H1 (cell line): ENCODE data around the gene SCGN. TPM values are rescaled to one million over a fixed set of nuclear protein-coding genes. Genes with fewer than 3 reads are reported as not detected.

Experiments
- CTCF ChIA-PET: fragments of 300-600 bp; sonication (Branson Sonifier 250); formaldehyde crosslinking; loops from one replicate; lab custom pipeline; 2021; ENCODE audit not compliant: partially characterized antibody; lab: Charles Lee
- POLR2A ChIA-PET: fragments of 300-600 bp; sonication (Branson Sonifier 250); formaldehyde crosslinking; loops from one replicate; lab custom pipeline; 2021; ENCODE audit warnings: inconsistent platforms; ENCODE audit not compliant: partially characterized antibody; lab: Charles Lee
- DNase-seq, 2 experiments: peaks; one replicate each; pipeline versions ENCODE4 v3.0.0 to v3.0.0-alpha.2; 2010 to 2022; ENCODE audit warnings: low spot score in 2 of 2, low read depth in 1 of 2, mixed read lengths in 1 of 2
- FAIRE-seq: peaks from 2 replicates; lab custom pipeline; 2011; peaks lifted over from hg19 to GRCh38; lab: Jason Lieb, UNC
- H2AFZ ChIP-seq: 2 replicates; pipeline ENCODE4 v1.8.1; 2012; ENCODE audit warnings: low read length, inconsistent platforms
- H2AK5ac ChIP-seq: 2 replicates; pipeline ENCODE4 v1.6.1; 2013; ENCODE audit warnings: low read depth, low read length
- H2BK120ac ChIP-seq: replicated peaks from 2 replicates; pipeline ENCODE3; 2013; ENCODE audit warnings: low read depth, low read length, inconsistent platforms
- H2BK12ac ChIP-seq: 2 replicates; pipeline ENCODE4 v1.6.1; 2013; ENCODE audit warnings: low read depth, low read length
- H2BK15ac ChIP-seq: 2 replicates; pipeline ENCODE4 v1.6.1; 2013; ENCODE audit warnings: low read length
- H2BK20ac ChIP-seq: 2 replicates; pipeline ENCODE4 v1.6.1; 2013; ENCODE audit warnings: low read length
- H2BK5ac ChIP-seq: 2 replicates; pipeline ENCODE4 v1.6.1; 2013; ENCODE audit warnings: low read depth, low read length
- H3K14ac ChIP-seq: 2 replicates; pipeline ENCODE4 v1.6.1; 2013; ENCODE audit warnings: inconsistent platforms; ENCODE audit not compliant: insufficient read length
- H3K18ac ChIP-seq: 2 replicates; pipeline ENCODE4 v1.6.1; 2013; ENCODE audit warnings: low read length; ENCODE audit errors: extremely low read depth
- H3K23ac ChIP-seq: 2 replicates; pipeline ENCODE4 v1.6.1; 2013; ENCODE audit warnings: inconsistent platforms; ENCODE audit not compliant: insufficient read length
- H3K23me2 ChIP-seq: 2 replicates; pipeline ENCODE4 v1.6.1; 2013; ENCODE audit warnings: low read depth, low read length
- H3K27ac ChIP-seq: 2 replicates; pipeline ENCODE4 v1.6.1; 2011; ENCODE audit warnings: low read depth, low read length, inconsistent platforms
- H3K27me3 ChIP-seq, 4 experiments: replicated peaks in 1 of 4; 1 replicate in 1 of 4; 2 replicates in 3 of 4; pipeline versions ENCODE4 v1.6.1 to v1.8.1; 2011 to 2013; ENCODE audit warnings: low read length in 3 of 4, mild to moderate bottlenecking in 3 of 4, inconsistent platforms in 2 of 4, mixed read lengths in 2 of 4, moderate library complexity in 1 of 4; ENCODE audit not compliant: control insufficient read depth in 3 of 4, insufficient read depth in 3 of 4; ENCODE audit errors: extremely low read depth in 1 of 4
- H3K36me3 ChIP-seq, 4 experiments: 2 replicates each; pipeline versions ENCODE4 v1.6.1 to v1.8.1; 2011 to 2013; ENCODE audit warnings: mild to moderate bottlenecking in 4 of 4, low read length in 3 of 4, moderate library complexity in 2 of 4, control low read depth in 1 of 4, inconsistent platforms in 1 of 4; ENCODE audit not compliant: insufficient read depth in 4 of 4, control insufficient read depth in 2 of 4
- H3K4ac ChIP-seq: replicated peaks from 2 replicates; pipeline ENCODE3; 2013; ENCODE audit warnings: low read length, low read depth, mixed read lengths, inconsistent platforms; ENCODE audit not compliant: insufficient read length
- H3K4me1 ChIP-seq, 4 experiments: replicated peaks in 1 of 4; 1 replicate in 1 of 4; 2 replicates in 3 of 4; pipeline versions ENCODE4 v1.6.1 to v1.8.1; 2011 to 2013; ENCODE audit warnings: low read length in 3 of 4, inconsistent platforms in 2 of 4, mixed read lengths in 1 of 4; ENCODE audit not compliant: insufficient read depth in 4 of 4, control insufficient read depth in 3 of 4
- H3K4me2 ChIP-seq, 2 experiments: 2 replicates each; pipeline versions ENCODE4 v1.6.1 to v1.8.1; 2011 to 2013; ENCODE audit warnings: low read depth in 2 of 2, low read length in 2 of 2, control low read depth in 1 of 2, inconsistent platforms in 1 of 2, mild to moderate bottlenecking in 1 of 2; ENCODE audit not compliant: insufficient read depth in 1 of 2
- H3K4me3 ChIP-seq, 4 experiments: fragments of 200-600, 300-600 bp in 1 of 4; sonication (generic), shearing (Covaris generic), sonication (Bioruptor Twin) in 1 of 4; 2 replicates each; pipeline versions ENCODE4 v1.5.1 to v1.8.1; 2011 to 2016; ENCODE audit warnings: low read length in 4 of 4, low read depth in 3 of 4, control low read depth in 2 of 4, inconsistent platforms in 2 of 4, mild to moderate bottlenecking in 2 of 4, mixed read lengths in 1 of 4, moderate library complexity in 1 of 4; ENCODE audit not compliant: insufficient read depth in 2 of 4; ENCODE audit errors: extremely low read depth in 1 of 4
- H3K56ac ChIP-seq: replicated peaks from 2 replicates; pipeline ENCODE3; 2013; ENCODE audit warnings: low read depth, mild to moderate bottlenecking, mixed read lengths, low read length, inconsistent platforms; ENCODE audit not compliant: insufficient read length
- H3K79me1 ChIP-seq: 2 replicates; pipeline ENCODE4 v1.6.1; 2013; ENCODE audit warnings: low read depth, low read length, control low read depth
- H3K79me2 ChIP-seq, 2 experiments: 2 replicates each; pipeline versions ENCODE4 v1.6.1 to v1.8.1; 2012 to 2013; ENCODE audit warnings: low read length in 2 of 2, mild to moderate bottlenecking in 2 of 2, inconsistent platforms in 1 of 2; ENCODE audit not compliant: insufficient read depth in 2 of 2, control insufficient read depth in 1 of 2
- H3K9ac ChIP-seq, 4 experiments: replicated peaks in 1 of 4; 1 replicate in 1 of 4; 2 replicates in 3 of 4; pipeline versions ENCODE4 v1.6.1 to v1.8.1; 2011 to 2013; ENCODE audit warnings: low read depth in 3 of 4, low read length in 3 of 4, control low read depth in 2 of 4, mild to moderate bottlenecking in 2 of 4, moderate library complexity in 2 of 4, inconsistent platforms in 1 of 4; ENCODE audit errors: extremely low read depth in 1 of 4
- H3K9me3 ChIP-seq, 2 experiments: 2 replicates each; pipeline versions ENCODE4 v1.6.1 to v1.8.1; 2012 to 2013; ENCODE audit warnings: mild to moderate bottlenecking in 2 of 2, moderate library complexity in 2 of 2, control low read depth in 1 of 2, inconsistent platforms in 1 of 2, low read depth in 1 of 2, low read length in 1 of 2, mixed read lengths in 1 of 2; ENCODE audit not compliant: insufficient read depth in 2 of 2
- H4K20me1 ChIP-seq, 2 experiments: replicated peaks in 1 of 2; 2 replicates each; pipeline versions ENCODE3 to v1.8.1; 2011 to 2013; ENCODE audit warnings: inconsistent platforms in 2 of 2, low read length in 2 of 2, mild to moderate bottlenecking in 1 of 2; ENCODE audit not compliant: insufficient read depth in 2 of 2, control insufficient read depth in 1 of 2
- H4K5ac ChIP-seq: 2 replicates; pipeline ENCODE4 v1.6.1; 2013; ENCODE audit warnings: low read length, low read depth, mixed read lengths, inconsistent platforms; ENCODE audit not compliant: insufficient read length
- H4K8ac ChIP-seq: 2 replicates; pipeline ENCODE4 v1.8.0; 2013; ENCODE audit warnings: mild to moderate bottlenecking, moderate library complexity, low read length, inconsistent platforms; ENCODE audit not compliant: insufficient read depth; ENCODE audit errors: extremely low read depth
- H4K91ac ChIP-seq: replicated peaks from 2 replicates; pipeline ENCODE3; 2013; ENCODE audit warnings: low read length, mixed read lengths, inconsistent platforms; ENCODE audit not compliant: insufficient read length
- BCL11A ChIP-seq, 2 experiments: IDR thresholded peaks; one replicate each; pipeline ENCODE4 v1.6.1; 2011; ENCODE audit warnings: low read depth in 2 of 2, low read length in 2 of 2, mild to moderate bottlenecking in 2 of 2
- CEBPB ChIP-seq: IDR thresholded peaks from 2 replicates; pipeline ENCODE4 v1.6.1; 2012; ENCODE audit warnings: low read depth, low read length
- CHD2 ChIP-seq: IDR thresholded peaks from 2 replicates; pipeline ENCODE4 v1.6.1; 2012; ENCODE audit warnings: low read length, improper control_type of control experiment
- JUND ChIP-seq: IDR thresholded peaks from 2 replicates; pipeline ENCODE4 v1.6.1; 2011; ENCODE audit warnings: mild to moderate bottlenecking, improper control_type of control experiment, low read length
- KDM5A ChIP-seq: fragments of 200-600 bp; IDR thresholded peaks from 2 replicates; pipeline ENCODE4 v1.7.1; 2012; ENCODE audit warnings: mild to moderate bottlenecking, low read length, inconsistent platforms, mixed read lengths
- POLR2AphosphoS5 ChIP-seq: IDR thresholded peaks from 2 replicates; pipeline ENCODE4 v1.6.1; 2011; ENCODE audit warnings: low read depth, low read length
- SP2 ChIP-seq: IDR thresholded peaks from 2 replicates; pipeline ENCODE4 v1.6.1; 2012; ENCODE audit warnings: mild to moderate bottlenecking, low read length, inconsistent platforms
- TAF1 ChIP-seq: IDR thresholded peaks from 2 replicates; pipeline ENCODE4 v1.6.1; 2011; ENCODE audit warnings: mild to moderate bottlenecking, low read depth, low read length
- TBP ChIP-seq: IDR thresholded peaks from 2 replicates; pipeline ENCODE4 v1.6.1; 2011; ENCODE audit warnings: low read depth, low read length, improper control_type of control experiment
- TEAD4 ChIP-seq: IDR thresholded peaks from 2 replicates; pipeline ENCODE4 v1.6.1; 2012; ENCODE audit warnings: low read depth, low read length, inconsistent platforms, mixed read lengths
- WGBS, 2 experiments: shearing (Covaris generic) in 1 of 2; methylation state at CpG; one replicate each; pipeline versions ENCODE4 v1.1.6 to v1.1.7; 2013 to 2015; ENCODE audit warnings: low lambda C conversion rate in 2 of 2, mixed read lengths in 2 of 2, inconsistent platforms in 1 of 2, low coverage in 1 of 2, missing lambda C conversion rate in 1 of 2; ENCODE audit not compliant: insufficient replicate concordance in 2 of 2, insufficient coverage in 1 of 2, insufficient read length in 1 of 2; ENCODE audit errors: extremely low coverage in 1 of 2, missing lambda C conversion rate in 1 of 2; 5-methylcytosine and 5-hydroxymethylcytosine counted together
- polyA plus RNA-seq, 7 experiments: library from polyadenylated mRNA; depleted of rRNA in 3 of 7; stranded (reverse) in 5 of 7; unstranded in 2 of 7; fragments of >200 nt in 5 of 7; fragments of 200-250 nt in 2 of 7; gene quantifications; 1 replicate in 5 of 7; 2 replicates in 1 of 7; 4 replicates in 1 of 7; pipeline versions ENCODE4 v1.2.1 to v1.2.3, GENCODE V29; 2011 to 2013; ENCODE audit warnings: missing spikeins in 2 of 7, mixed read lengths in 2 of 7
- total RNA-seq: library from RNA; stranded (reverse); fragmentation: NEBNext Ultra II Directional; extraction: Animal tissue kit (Norgen Biotek cat#: 25700); gene quantifications from 2 replicates; pipeline ENCODE4 v1.2.1, GENCODE V29; 2021

Gene SCGN
- total and polyA plus RNA-seq, 2 of the 8 experiments (the other 6 are each of a cell fraction or from before 2014, with no cell fraction given) = not detected

- no peak overlapping the region for H2BK15ac ChIP-seq
- no peak overlapping the region for H3K14ac ChIP-seq
- no peak overlapping the region for H3K4ac ChIP-seq
- H3K36me3 ChIP-seq = no peaks in the 10 kb centered on the region
- H3K23ac ChIP-seq = no peak overlapping the region
- CTCF ChIA-PET = interaction anchor here (1.4 to 1.9 kb wide), 2 partner anchors 22 to 79 kb away, joined by 3 to 4 read pairs; no protein-coding TSS in a partner anchor
- no peak overlapping the region for H2BK20ac ChIP-seq
- DNase-seq = no peak
- no peak overlapping the region for H4K5ac ChIP-seq
- TF ChIP-seq BCL11A (IDR thresholded peaks at IDR 0.05; ENCODE audit: low read depth in 2 of 2, low read length in 2 of 2) = no peak
- TF ChIP-seq POLR2AphosphoS5 = no peak
- TF ChIP-seq TEAD4 = no peak
- TF ChIP-seq CHD2 = no peak
- no peak for TF ChIP-seq CEBPB
- TF ChIP-seq SP2 = no peak
- no peak for TF ChIP-seq KDM5A
- no peak for TF ChIP-seq TBP
- no peak for TF ChIP-seq JUND
- no peak for TF ChIP-seq TAF1
- TF ChIP-seq, all 59 proteins: peak for 0
- 0 out of 7 replicates have a peak, but pooled peaks cover 0 to 3% (median 0%) of the 10 kb centered on the region in 4 experiments for H3K27me3 ChIP-seq
- no peaks in the 10 kb centered on the region for H4K20me1 ChIP-seq
- H4K91ac ChIP-seq = no peak overlapping the region
- H3K18ac ChIP-seq = no peak overlapping the region
- no peaks in the 10 kb centered on the region for H3K79me2 ChIP-seq
- POLR2A ChIA-PET = no interaction called here
- no peak overlapping the region for H2BK5ac ChIP-seq
- no peak overlapping the region for H4K8ac ChIP-seq
- FAIRE-seq = no peak
- H3K23me2 ChIP-seq = no peaks in the 10 kb centered on the region
- H2BK120ac ChIP-seq = no peak overlapping the region
- no peaks in the 10 kb centered on the region for H3K9me3 ChIP-seq
- no peak overlapping the region; a peak in 1 of 7 replicates for H3K9ac ChIP-seq
- H3K4me1 ChIP-seq = peaks cover 0 to under 1% (median 0%) of the 10 kb centered on the region in 4 experiments; a peak in 2 of 7 replicates
- H2BK12ac ChIP-seq = no peak overlapping the region
- H3K4me3 ChIP-seq = no peak overlapping the region
- no peak overlapping the region for H3K27ac ChIP-seq
- H3K79me1 ChIP-seq = no peaks in the 10 kb centered on the region
- WGBS, 2 experiments = 91% methylated on average over 2 of the region's 2 CpGs; no CpG with 5 or more reads in 1 of the 2 experiments
- H3K56ac ChIP-seq = no peak overlapping the region
- no peak overlapping the region for H3K4me2 ChIP-seq
- H2AFZ ChIP-seq = no peak overlapping the region
- H2AK5ac ChIP-seq = no peak overlapping the region
Measured at GRCh38 chr6:25635886-25636317, 16.1 kb upstream of the SCGN start.
